Sigmoid colon (tissue), 7 donors: ENCODE data around the gene ZCCHC10. TPM values are rescaled to one million over a fixed set of nuclear protein-coding genes. Genes with fewer than 3 reads are reported as not detected.

Experiments
- DNase-seq: peaks from one replicate; pipeline ENCODE4 v3.0.0-alpha.2; 2019
- H3K27ac ChIP-seq, 4 donors: fragments of 200-600 bp; sonication (generic); one replicate each; pipeline ENCODE4 v1.5.1; 2016 to 2019; ENCODE audit warnings: mild to moderate bottlenecking in 1 of 4
- H3K27me3 ChIP-seq, 3 donors: fragments of 200-600 bp; sonication (generic); one replicate each; pipeline ENCODE4 v1.5.1; 2019; ENCODE audit warnings: mild to moderate bottlenecking in 1 of 3
- H3K36me3 ChIP-seq, 4 donors: fragments of 200-600 bp; sonication (generic); one replicate each; pipeline ENCODE4 v1.5.1; 2016 to 2019
- H3K4me1 ChIP-seq, 4 donors: fragments of 200-600 bp; sonication (generic); one replicate each; pipeline ENCODE4 v1.5.1; 2017 to 2019
- H3K4me3 ChIP-seq, 4 donors: fragments of 200-600 bp; sonication (generic); one replicate each; pipeline ENCODE4 v1.5.1; 2017 to 2019; ENCODE audit warnings: mild to moderate bottlenecking in 2 of 4, moderate library complexity in 1 of 4
- H3K9me3 ChIP-seq, 4 donors: fragments of 200-600 bp in 3 of 4; sonication (generic) in 3 of 4; one replicate each; pipeline versions ENCODE4 v1.5.1 to v1.6.1; 2013 to 2019
- CTCF ChIP-seq, 4 experiments: fragments of 450-650 bp in 3 of 4; fragments of 200-600 bp in 1 of 4; IDR thresholded peaks; one replicate each; pipeline ENCODE4 v1.5.1; 2016 to 2019; ENCODE audit warnings: antibody characterized with exemption in 4 of 4, mild to moderate bottlenecking in 3 of 4, moderate library complexity in 2 of 4
- EP300 ChIP-seq, 4 donors: sonication (generic); formaldehyde crosslinking; IDR thresholded peaks; one replicate each; pipeline ENCODE4 v1.6.1; 2017; ENCODE audit warnings: antibody characterized with exemption in 4 of 4
- POLR2A ChIP-seq, 2 donors: fragments of 450-650 bp; IDR thresholded peaks; one replicate each; pipeline ENCODE4 v1.6.1; 2016; ENCODE audit warnings: antibody characterized with exemption in 2 of 2, mild to moderate bottlenecking in 2 of 2, moderate library complexity in 2 of 2
- POLR2AphosphoS5 ChIP-seq, 4 donors: sonication (generic); formaldehyde crosslinking; IDR thresholded peaks; one replicate each; pipeline ENCODE4 v1.6.1; 2017; ENCODE audit warnings: antibody characterized with exemption in 4 of 4
- WGBS, 2 donors: extraction: QIAGEN DNeasy Blood & Tissue Kit; methylation state at CpG; one replicate each; pipeline ENCODE4 v1.1.7; 2013; 5-methylcytosine and 5-hydroxymethylcytosine counted together
- intact Hi-C: fragments of 100-400 bp; cut with DNase I; formaldehyde crosslinking; loops from one replicate; pipeline ENCODE4 v1.15.1; 2023
- polyA plus RNA-seq, 3 donors: library from polyadenylated mRNA; stranded (reverse); fragments of 200-250 nt; gene quantifications; one replicate each; pipeline ENCODE4 v1.2.3, GENCODE V29; 2013
- total RNA-seq, 4 donors: library from RNA; depleted of rRNA; stranded (reverse); fragments of >200 nt; gene quantifications; one replicate each; pipeline ENCODE4 v1.1.0, GENCODE V29; 2016
- donor health status: healthy with polysubstance abuse.
- donor health status: Bipolar disorder and iron deficiency.
- donor health status: healthy.

The ZCCHC10 gene
- total and polyA plus RNA-seq, 7 donors = 15.0 to 57.1 (median 18.9) TPM

GRCh38 chr5:133051542-133052316, 25.4 kb upstream of the ZCCHC10 start, which contains the start of gene HSPA4:
Gene HSPA4 (plus strand): TSS chr5:133052013. CDS start chr5:133052251, 238 bp downstream.
- Histone ChIP-seq H3K27ac (peak within 1 kb of the TSS; percentile 96 to 100 (median 98)), H3K4me3 (peak within 1 kb of the TSS; percentile 87 to 96 (median 94)), H3K27me3 (no peaks in the 10 kb centered on the region), H3K9me3 (no peaks in the 10 kb centered on the region), H3K36me3 (no peaks in the 10 kb centered on the region), H3K4me1 (peaks cover 0 to 49% (median 43%) of the 10 kb centered on the region in 4 donors)
- intact Hi-C loops = loop anchor here (1.0 to 10.0 kb wide), 4 partner anchors 25 to 219 kb away; partner anchors contain the start of genes AFF4, GDF9, SHROOM1 and UQCRQ
- 0% methylated on average over 68 of the region's 68 CpGs for WGBS, 2 donors
- DNase-seq = peak; percentile 99
- TF ChIP-seq EP300 (IDR thresholded peaks at IDR 0.05) = peak in 1 of 4 donors; percentile 70
- TF ChIP-seq POLR2A (IDR thresholded peaks at IDR 0.05) = peak; percentile 89
- TF ChIP-seq POLR2AphosphoS5 (IDR thresholded peaks at IDR 0.05) = peak; percentile 95 to 97 (median 96)
- no peak for TF ChIP-seq CTCF (IDR thresholded peaks at IDR 0.05)

- H3K27me3 ChIP-seq = no peaks in the 10 kb centered on the region
- H3K4me1 ChIP-seq = peaks cover 0 to 49% (median 43%) of the 10 kb centered on the region in 4 donors
- peak overlapping the region; percentile 87 to 96 (median 94) for H3K4me3 ChIP-seq
- DNase-seq = no peak
- intact Hi-C loops = loop anchor here (1.0 to 10.0 kb wide), 3 partner anchors 88 to 219 kb away; partner anchors contain the start of genes AFF4, GDF9, SHROOM1 and UQCRQ
- no peaks in the 10 kb centered on the region for H3K9me3 ChIP-seq
- peak overlapping the region; percentile 96 to 100 (median 98) for H3K27ac ChIP-seq
- TF ChIP-seq POLR2A (IDR thresholded peaks at IDR 0.05) (no peak), POLR2AphosphoS5 (IDR thresholded peaks at IDR 0.05) (no peak), CTCF (IDR thresholded peaks at IDR 0.05) (no peak), EP300 (IDR thresholded peaks at IDR 0.05) (no peak)
- no peaks in the 10 kb centered on the region for H3K36me3 ChIP-seq
- WGBS, 2 donors = 1% methylated on average over 15 of the region's 15 CpGs
Measured at GRCh38 chr5:133051061-133051541, 24.8 kb upstream of the ZCCHC10 start.

- H3K4me1 ChIP-seq = peaks cover 0 to 48% (median 42%) of the 10 kb centered on the region in 4 donors
- peak overlapping the region in 2 of 4 donors; percentile 92 to 96 for H3K4me3 ChIP-seq
Measured at GRCh38 chr5:133050521-133050920, 24.2 kb upstream of the ZCCHC10 start.

GRCh38 chr5:133049726-133050048, 23.3 kb upstream of the ZCCHC10 start:
- WGBS, 2 donors = 4 to 46% methylated on average over 1 of the region's 1 CpG

More at GRCh38 chr5:133050521-133050920, 24.2 kb upstream of the ZCCHC10 start:
- H3K36me3 ChIP-seq = no peaks in the 10 kb centered on the region
- no peak for DNase-seq
- H3K27me3 ChIP-seq = no peaks in the 10 kb centered on the region
- intact Hi-C loops = loop anchor here (5.0 to 10.0 kb wide), 2 partner anchors 186 to 218 kb away; partner anchors contain the start of genes GDF9, SHROOM1 and UQCRQ
- H3K27ac ChIP-seq = peak overlapping the region; percentile 96 to 100 (median 98)
- TF ChIP-seq CTCF (IDR thresholded peaks at IDR 0.05) (no peak), POLR2A (IDR thresholded peaks at IDR 0.05) (no peak), POLR2AphosphoS5 (IDR thresholded peaks at IDR 0.05) (no peak), EP300 (IDR thresholded peaks at IDR 0.05) (no peak)
- 45 to 51% methylated on average over 4 of the region's 4 CpGs for WGBS, 2 donors
- H3K9me3 ChIP-seq = no peaks in the 10 kb centered on the region

More at GRCh38 chr5:133049726-133050048, 23.3 kb upstream of the ZCCHC10 start:
- Histone ChIP-seq H3K36me3 (no peaks in the 10 kb centered on the region), H3K4me3 (no peak overlapping the region), H3K27me3 (no peaks in the 10 kb centered on the region), H3K9me3 (no peaks in the 10 kb centered on the region), H3K4me1 (peaks cover 0 to 48% (median 41%) of the 10 kb centered on the region in 4 donors), H3K27ac (peak overlapping the region; percentile 24 to 100 (median 98))
- intact Hi-C loops = loop anchor here (5.0 to 10.0 kb wide), 2 partner anchors 185 to 217 kb away; partner anchors contain the start of genes GDF9, SHROOM1 and UQCRQ
- DNase-seq = no peak
- no peak for TF ChIP-seq EP300 (IDR thresholded peaks at IDR 0.05)
- no peak for TF ChIP-seq POLR2AphosphoS5 (IDR thresholded peaks at IDR 0.05)
- no peak for TF ChIP-seq POLR2A (IDR thresholded peaks at IDR 0.05)
- TF ChIP-seq CTCF (IDR thresholded peaks at IDR 0.05) = no peak
